Heart left ventricle (tissue), 13 donors: ENCODE data around the gene GOT2.

ENCODE experiments used
- CTCF ChIP-seq, 12 donors: fragments of 200-600 bp; sonication (generic) in 4 of 12; IDR thresholded peaks; one replicate each; pipeline versions ENCODE4 v1.5.0 to v1.8.0; 2018 to 2022; ENCODE audit warnings: antibody characterized with exemption in 12 of 12, mild to moderate bottlenecking in 5 of 12
- POLR2A ChIP-seq, 2 donors: fragments of 450-650 bp; IDR thresholded peaks; one replicate each; pipeline ENCODE4 v1.6.1; 2017; ENCODE audit warnings: antibody characterized with exemption in 2 of 2, mild to moderate bottlenecking in 2 of 2, moderate library complexity in 2 of 2
- donor health status: ischemic (EF 13 %, LVEDD 7.1; RV severe dilation, severe dysfunction).
- donor health status: DM: no; HTN: yes; CAD: no.
- donor health status: DM: no; HTN: no; CAD: no.
- donor health status: ischemic (EF 25% LVEDD 6.9; RV normal size, moderate dysfunction).
- donor health status: ischemic (EF 25% LVEDD 5.7; RV mildly dilated, moderate dysfunction).
- donor health status: ischemic (EF 35%, LVEDD 5.7; RV mildly dilated, moderate dysfunction).
- donor health status: nonischemic (EF 11% LVEDD 7.7; RV severe dilation, severe dysfunction).
- donor health status: DM: yes; HTN: yes; CAD: no.
- donor health status: PGD.
- donor health status: ischemic (EF 29% LVEDD 5.4; RV normal size, mild dysfunction).
- donor health status: nonischemic (EF 23%, LVEDD 6.1; RV moderate dilation, normal function).

GRCh38 chr16:58699151-58699550 is 35.0 kb downstream of the GOT2 start:
- TF ChIP-seq POLR2A (IDR thresholded peaks at IDR 0.05) (no peak), CTCF (IDR thresholded peaks at IDR 0.05) (no peak)
